Esophagus squamous epithelium (tissue), 5 donors: ENCODE data around the gene GRIK4. TPM values are rescaled to one million over a fixed set of nuclear protein-coding genes. Genes with fewer than 3 reads are reported as not detected.

Source experiments
- DNase-seq: peaks from one replicate; lab custom pipeline; 2025; lab: John Stamatoyannopoulos, UW
- H3K27ac ChIP-seq, 4 donors: fragments of 200-600 bp; sonication (generic); one replicate each; pipeline ENCODE4 v1.5.1; 2016 to 2019; ENCODE audit warnings: mild to moderate bottlenecking in 1 of 4
- H3K27me3 ChIP-seq, 4 donors: fragments of 200-600 bp; sonication (generic); 1 replicate in 3 of 4; 2 replicates in 1 of 4; pipeline versions ENCODE4 v1.5.1 to v1.6.0; 2017 to 2021; ENCODE audit warnings: antibody characterized with exemption in 1 of 4
- H3K36me3 ChIP-seq, 3 donors: fragments of 200-600 bp; sonication (generic); one replicate each; pipeline ENCODE4 v1.5.1; 2016 to 2019
- H3K4me1 ChIP-seq, 3 donors: fragments of 200-600 bp; sonication (generic); one replicate each; pipeline ENCODE4 v1.5.1; 2017 to 2019
- H3K4me3 ChIP-seq, 4 donors: fragments of 200-600 bp; sonication (generic); 1 replicate in 3 of 4; 2 replicates in 1 of 4; pipeline ENCODE4 v1.5.1; 2016 to 2019; ENCODE audit warnings: mild to moderate bottlenecking in 2 of 4, moderate library complexity in 1 of 4
- H3K9me3 ChIP-seq, 3 donors: fragments of 200-600 bp; sonication (generic); one replicate each; pipeline ENCODE4 v1.5.1; 2016 to 2019
- CTCF ChIP-seq, 6 experiments: fragments of 450-650 bp in 4 of 6; fragments of 200-600 bp in 2 of 6; sonication (generic) in 2 of 6; IDR thresholded peaks; one replicate each; pipeline ENCODE4 v1.5.1; 2016 to 2019; ENCODE audit warnings: antibody characterized with exemption in 6 of 6, mild to moderate bottlenecking in 4 of 6, moderate library complexity in 4 of 6
- POLR2A ChIP-seq, 4 donors: fragments of 450-650 bp; IDR thresholded peaks; one replicate each; pipeline ENCODE4 v1.6.1; 2017; ENCODE audit warnings: antibody characterized with exemption in 4 of 4, mild to moderate bottlenecking in 4 of 4, moderate library complexity in 3 of 4
- WGBS, 2 donors: methylation state at CpG; one replicate each; pipeline ENCODE4 v1.1.5; 2018; 5-methylcytosine and 5-hydroxymethylcytosine counted together
- intact Hi-C: fragments of 100-400 bp; cut with DNase I; formaldehyde crosslinking; loops from one replicate; pipeline ENCODE4 v1.15.0; 2022
- total RNA-seq, 4 donors: library from RNA; depleted of rRNA; stranded (reverse); fragments of >200 nt; gene quantifications; one replicate each; pipeline ENCODE4 v1.1.0, GENCODE V29; 2016
- donor health status: DM: yes; HTN: yes; CAD: no.

GRIK4 gene
- total RNA-seq, 4 donors from 2014 or later = 0.15 to 0.19 TPM; not detected in 2

- Histone ChIP-seq H3K27me3 (peaks cover 0 to 31% (median 0%) of the 10 kb centered on the region in 4 donors), H3K27ac (no peak overlapping the region), H3K4me1 (no peaks in the 10 kb centered on the region), H3K4me3 (no peak overlapping the region), H3K9me3 (no peaks in the 10 kb centered on the region), H3K36me3 (no peaks in the 10 kb centered on the region)
- intact Hi-C loops = no loop called here
- DNase-seq = no peak
- WGBS, 2 donors = 60 to 69% methylated on average over 9 of the region's 9 CpGs
- TF ChIP-seq CTCF (IDR thresholded peaks at IDR 0.05) (no peak), POLR2A (IDR thresholded peaks at IDR 0.05) (no peak)
Measured at GRCh38 chr11:120974466-120974865, 462.9 kb downstream of the GRIK4 start.

DNA sequence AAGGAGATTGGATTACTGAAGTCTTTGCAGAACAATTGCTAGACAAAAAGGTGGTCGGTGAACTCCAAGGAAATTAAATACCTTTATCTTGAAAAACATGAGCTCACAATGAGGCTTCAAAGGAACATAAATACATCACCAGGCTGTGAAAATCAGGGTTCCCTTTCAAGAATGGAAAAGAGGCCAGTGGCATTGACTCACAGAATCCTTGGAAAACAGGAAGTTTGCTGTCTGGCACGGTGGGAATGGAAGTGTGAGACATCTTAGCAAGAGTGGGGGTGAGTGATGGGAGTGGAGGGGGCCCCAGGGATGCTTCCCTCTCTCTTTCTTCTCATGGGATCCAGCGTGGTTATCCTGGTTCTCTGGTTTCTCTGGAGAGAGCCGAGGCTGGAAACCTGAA lies 463.4 kb downstream of the GRIK4 start:
- Histone ChIP-seq H3K36me3 (no peaks in the 10 kb centered on the region), H3K27me3 (peaks cover 0 to 31% (median 0%) of the 10 kb centered on the region in 4 donors), H3K4me3 (no peak overlapping the region), H3K4me1 (no peaks in the 10 kb centered on the region), H3K27ac (no peak overlapping the region), H3K9me3 (no peaks in the 10 kb centered on the region)
- WGBS, 2 donors = 37 to 39% methylated on average over 4 of the region's 4 CpGs
- intact Hi-C loops = no loop called here
- TF ChIP-seq CTCF (IDR thresholded peaks at IDR 0.05) (no peak), POLR2A (IDR thresholded peaks at IDR 0.05) (no peak)
- no peak for DNase-seq

DNA sequence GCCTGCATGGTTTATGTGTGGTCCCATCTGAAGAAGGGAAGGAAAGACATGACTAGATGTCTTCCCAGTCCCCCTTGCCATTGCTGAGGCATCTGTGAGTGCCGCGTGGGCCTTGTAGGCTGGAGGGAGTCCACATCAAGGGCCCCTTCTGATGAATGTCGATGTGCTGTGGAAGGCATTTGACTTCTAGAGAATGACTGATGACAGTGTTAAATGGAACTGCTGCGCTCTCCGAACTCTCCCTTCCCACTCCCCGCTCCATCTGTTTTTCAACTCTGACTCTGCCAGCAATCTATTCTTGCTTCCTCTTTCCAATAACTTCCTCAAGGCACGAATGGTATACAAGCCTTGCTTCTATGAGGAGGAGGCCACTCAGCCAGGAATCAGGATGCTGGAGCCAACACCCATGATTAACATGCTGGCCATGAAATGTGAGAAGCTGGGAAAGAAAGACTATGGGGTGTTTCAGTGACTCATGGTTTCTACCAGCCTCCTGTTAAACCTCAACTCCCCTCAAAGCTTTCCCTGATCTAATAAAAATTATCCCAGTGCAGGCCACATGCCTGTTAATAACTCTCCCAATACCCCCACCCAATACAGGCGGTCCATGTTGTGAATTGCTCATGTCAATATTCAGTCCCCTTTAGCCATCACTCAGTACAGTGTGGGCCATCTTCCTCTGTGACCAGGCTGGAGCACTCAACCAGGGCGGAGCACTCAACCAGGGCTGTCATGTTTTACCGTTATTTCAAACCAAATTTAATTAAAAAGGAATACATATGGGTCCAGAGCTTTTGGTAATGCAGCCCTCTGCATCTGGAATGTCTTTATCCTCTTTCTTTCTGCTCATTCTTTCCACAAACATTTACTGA lies 466.0 kb downstream of the GRIK4 start:
- no peaks in the 10 kb centered on the region for H3K9me3 ChIP-seq
- WGBS, 2 donors = 73 to 80% methylated on average over 9 to 10 of the region's 10 CpGs
- H3K27ac ChIP-seq = no peak overlapping the region
- intact Hi-C loops = no loop called here
- no peak for DNase-seq
- no peaks in the 10 kb centered on the region for H3K4me1 ChIP-seq
- TF ChIP-seq CTCF (IDR thresholded peaks at IDR 0.05) (no peak), POLR2A (IDR thresholded peaks at IDR 0.05) (no peak)
- peaks cover 0 to 38% (median 0%) of the 10 kb centered on the region in 4 donors for H3K27me3 ChIP-seq
- no peaks in the 10 kb centered on the region for H3K36me3 ChIP-seq
- no peak overlapping the region for H3K4me3 ChIP-seq

DNA sequence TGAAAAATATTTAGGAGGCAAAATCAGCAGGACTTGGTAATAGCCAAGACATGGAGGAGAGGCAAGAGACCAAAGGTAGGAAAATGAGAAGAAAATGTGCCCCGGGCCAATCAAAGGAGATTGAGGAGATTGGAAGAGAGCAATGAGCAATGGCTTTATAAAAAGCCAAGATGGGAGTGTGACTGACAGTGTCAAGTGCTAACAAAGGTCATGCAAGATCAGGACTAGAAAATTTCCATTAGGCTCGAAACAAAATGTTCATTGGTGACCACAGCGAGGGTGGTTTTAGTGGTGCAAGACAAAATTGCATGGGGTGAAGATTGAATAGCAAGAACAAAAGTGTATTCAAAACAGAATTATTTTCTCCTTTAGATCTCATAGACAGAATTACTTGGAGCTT lies 467.2 kb downstream of the GRIK4 start:
- no peaks in the 10 kb centered on the region for H3K4me1 ChIP-seq
- intact Hi-C loops = no loop called here
- H3K36me3 ChIP-seq = no peaks in the 10 kb centered on the region
- H3K9me3 ChIP-seq = no peaks in the 10 kb centered on the region
- H3K27ac ChIP-seq = no peak overlapping the region
- no peak overlapping the region for H3K4me3 ChIP-seq
- DNase-seq = no peak
- peaks cover 0 to 41% (median 0%) of the 10 kb centered on the region in 4 donors for H3K27me3 ChIP-seq
- 58 to 80% methylated on average over 3 of the region's 3 CpGs for WGBS, 2 donors
- TF ChIP-seq POLR2A (IDR thresholded peaks at IDR 0.05) = no peak
- TF ChIP-seq CTCF (IDR thresholded peaks at IDR 0.05) = no peak
